HG03103 (cell line): ENCODE data around the gene UNC79.

Experiments used
- ATAC-seq: cut with Tn5 transposase; IDR thresholded peaks from one replicate; pipeline ENCODE4 v1.9.1; 2021; ENCODE audit warnings: low read depth; ENCODE audit not compliant: unreplicated experiment

Gene UNC79

GRCh38 chr14:93544212-93544611 lies 113.5 kb downstream of the UNC79 start:
- no peak for ATAC-seq

DNA sequence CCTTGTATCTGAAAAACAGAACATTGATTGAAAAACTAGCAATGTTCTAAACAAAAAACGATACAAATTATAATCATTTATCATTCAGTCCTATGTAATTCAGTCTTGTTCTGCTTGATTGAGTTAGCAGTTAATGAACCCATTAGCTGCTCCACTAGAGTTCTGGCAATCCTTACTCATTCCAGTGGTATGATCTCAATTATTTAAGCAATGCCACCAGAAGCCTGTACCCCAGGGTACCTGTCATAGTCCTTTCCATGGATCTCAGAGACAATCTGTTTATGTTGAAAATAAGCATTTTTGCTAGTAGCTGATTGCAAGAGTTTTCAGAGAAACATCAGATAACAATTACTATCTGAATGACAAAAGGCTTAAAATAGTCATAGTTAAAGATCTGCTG lies 115.9 kb downstream of the UNC79 start:
- no peak for ATAC-seq

GRCh38 chr14:93548102-93548843 lies 117.5 kb downstream of the UNC79 start:
- ATAC-seq, result no peak

GRCh38 chr14:93549595-93549994 lies 118.9 kb downstream of the UNC79 start:
- ATAC-seq, result no peak

DNA sequence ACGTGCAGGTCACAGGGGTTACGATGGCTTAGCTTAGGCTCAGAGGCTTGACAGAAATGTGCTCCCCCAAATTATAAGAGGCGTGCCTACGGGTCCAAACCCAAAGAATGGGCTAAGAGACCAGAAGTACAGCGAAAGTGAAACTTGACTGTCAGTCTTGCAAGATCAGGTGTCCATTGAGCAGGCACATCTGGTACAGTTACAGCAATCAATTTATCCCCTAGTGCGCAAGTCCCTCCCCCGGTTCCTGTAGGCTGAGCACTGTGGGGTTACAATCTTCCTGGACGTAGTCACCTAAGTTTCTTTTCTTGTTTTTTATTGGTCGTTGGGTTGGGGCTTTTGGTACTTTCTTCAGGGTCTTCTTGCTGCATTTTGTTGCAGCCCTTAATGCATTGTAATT lies 134.2 kb downstream of the UNC79 start:
- no peak for ATAC-seq

GRCh38 chr14:93566065-93566693 lies 135.4 kb downstream of the UNC79 start:
- no peak for ATAC-seq

- ATAC-seq, result no peak
Observed at GRCh38 chr14:93571275-93571674, 140.5 kb downstream of the UNC79 start.

- no peak for ATAC-seq
Observed at GRCh38 chr14:93579178-93579577, 148.4 kb downstream of the UNC79 start.

GRCh38 chr14:93582516-93582915 lies 151.8 kb downstream of the UNC79 start:
- ATAC-seq, result no peak

GRCh38 chr14:93587330-93587729 lies 156.6 kb downstream of the UNC79 start:
- ATAC-seq, result no peak

DNA sequence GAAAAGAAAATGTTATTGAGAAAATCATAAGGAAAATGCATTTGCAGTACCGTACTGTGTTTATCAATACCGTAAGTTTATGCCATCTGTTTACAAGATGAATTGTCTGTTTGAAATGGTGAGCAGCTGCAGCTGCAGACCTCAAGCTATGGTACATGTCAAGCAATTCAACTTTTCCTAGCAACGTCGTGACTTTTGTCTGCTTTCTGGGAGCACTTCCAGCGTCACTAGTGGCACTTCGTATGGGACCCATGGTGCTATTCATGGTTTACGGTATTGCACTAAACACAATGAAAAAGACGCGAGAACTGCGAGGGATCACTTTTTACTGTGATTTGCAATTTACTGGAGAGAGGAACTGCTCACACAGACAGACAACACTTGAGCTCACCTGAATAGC lies 160.8 kb downstream of the UNC79 start:
- ATAC-seq, result no peak

DNA sequence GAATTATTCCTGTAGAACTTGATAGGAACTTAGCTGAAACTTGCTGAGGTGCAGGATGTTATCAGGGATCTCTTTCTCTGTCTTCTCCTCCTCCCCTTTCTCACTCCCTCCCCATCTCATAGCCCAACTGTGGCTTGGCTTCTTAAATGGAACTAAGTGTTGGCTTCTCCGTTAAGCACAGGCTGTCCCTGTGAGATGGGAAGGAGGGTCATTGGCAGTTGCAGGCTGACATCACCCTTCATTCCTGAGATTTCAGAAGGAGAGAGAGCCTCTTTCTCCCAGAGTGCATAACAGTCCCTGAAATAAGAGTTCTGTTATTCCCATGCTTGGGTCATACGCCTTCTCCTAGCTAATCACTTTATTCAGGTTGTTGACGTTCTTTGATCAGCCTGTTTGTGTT lies 162.0 kb downstream of the UNC79 start:
- no peak for ATAC-seq

DNA sequence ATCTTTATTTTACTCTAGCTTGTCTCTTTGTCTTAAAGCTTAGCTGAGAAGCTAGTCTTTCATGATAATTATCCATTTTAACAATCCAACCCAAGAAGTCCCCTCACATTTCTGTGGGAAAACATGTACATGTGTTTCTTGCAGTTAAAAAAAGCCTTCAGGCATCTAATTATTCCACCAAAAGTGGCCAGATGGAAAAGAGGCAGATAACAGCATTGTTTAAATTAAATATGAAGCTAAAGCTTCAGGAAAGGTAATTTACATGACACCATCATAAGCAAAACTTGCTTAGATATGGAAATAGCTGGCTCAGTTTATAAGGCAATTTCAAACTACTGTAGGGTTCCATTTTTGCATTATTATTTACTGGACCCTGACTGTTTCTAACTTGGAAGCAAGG lies 175.4 kb downstream of the UNC79 start:
- no peak for ATAC-seq

- ATAC-seq, result no peak
Observed at GRCh38 chr14:93619176-93619793, 188.5 kb downstream of the UNC79 start.

DNA sequence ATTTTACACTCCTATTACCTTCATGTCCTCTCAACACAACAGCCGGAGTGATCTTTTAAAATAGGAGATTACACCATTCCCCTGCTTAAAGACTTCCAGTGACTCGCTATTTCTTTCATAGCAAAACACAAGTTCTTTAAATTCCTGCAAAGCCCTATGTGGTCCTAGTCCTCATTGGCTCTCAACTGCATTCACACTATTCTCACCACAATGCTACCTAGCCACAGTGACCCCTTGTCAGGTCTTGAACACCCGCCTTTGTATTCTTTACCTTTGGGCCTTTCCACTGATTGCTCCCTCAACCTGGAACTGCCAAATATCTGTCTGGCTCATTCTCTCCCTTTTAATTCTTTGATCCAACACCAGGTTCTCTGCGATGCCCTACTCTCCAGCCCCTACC lies 197.3 kb downstream of the UNC79 start:
- no peak for ATAC-seq

DNA sequence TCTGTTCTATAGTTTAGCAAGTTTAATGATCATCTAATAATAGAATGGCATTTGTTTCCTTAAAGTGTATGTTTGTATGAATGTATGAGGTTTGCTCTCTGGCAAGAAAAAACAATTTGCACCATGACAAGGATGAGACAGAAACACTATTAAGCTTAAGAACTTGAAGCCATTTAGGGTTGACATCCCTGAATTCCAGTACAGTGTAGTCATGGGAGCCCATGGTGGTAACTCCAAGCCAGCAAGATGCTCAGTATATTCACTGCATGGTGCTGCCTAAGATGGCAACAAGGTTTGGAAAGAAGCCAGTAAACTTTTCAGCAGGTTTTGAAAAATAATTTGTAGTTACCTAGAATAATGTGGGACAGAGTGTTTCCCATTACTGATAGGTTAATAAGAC lies 198.9 kb downstream of the UNC79 start:
- no peak for ATAC-seq

- no peak for ATAC-seq
Observed at GRCh38 chr14:93638790-93639189, 208.1 kb downstream of the UNC79 start.

GRCh38 chr14:93643127-93643526 lies 212.4 kb downstream of the UNC79 start:
- no peak for ATAC-seq

- no peak for ATAC-seq
Observed at GRCh38 chr14:93643676-93644075, 212.9 kb downstream of the UNC79 start.

DNA sequence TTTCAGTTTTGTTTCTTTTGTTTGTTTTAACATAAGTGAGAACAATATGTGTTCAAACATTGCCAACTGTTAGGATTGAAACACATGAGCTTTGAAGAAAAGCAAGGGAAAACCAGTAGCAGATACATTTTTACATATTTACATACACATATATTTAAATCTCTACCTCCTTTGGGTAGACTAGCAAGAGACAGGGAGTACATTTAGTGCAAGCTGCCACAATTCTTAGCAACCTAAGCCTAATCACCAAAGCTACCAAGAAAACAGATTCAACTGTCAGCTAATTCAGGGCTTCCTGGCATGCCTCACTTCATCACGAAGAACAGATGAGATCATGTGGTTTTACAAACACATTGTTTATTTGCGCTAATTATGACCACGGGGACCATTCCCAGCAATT lies 214.5 kb downstream of the UNC79 start:
- no peak for ATAC-seq

- no peak for ATAC-seq
Observed at GRCh38 chr14:93648440-93649168, 217.9 kb downstream of the UNC79 start.
